GM23248 (cell line): ENCODE results near the gene MTCH1.

Experiments
- EZH2 ChIP-seq: fragments of 200-600 bp; sonication (generic); IDR thresholded peaks from 2 replicates; pipeline ENCODE4 v1.6.1; 2018; ENCODE audit warnings: antibody characterized with exemption, mild to moderate bottlenecking; ENCODE audit not compliant: insufficient read depth, poor library complexity, severe bottlenecking
- EZH2phosphoT487 ChIP-seq: fragments of 200-600 bp; sonication (generic); IDR thresholded peaks from 2 replicates; pipeline ENCODE4 v1.6.1; 2018; ENCODE audit warnings: antibody characterized with exemption, moderate library complexity, mild to moderate bottlenecking, low read depth; ENCODE audit not compliant: insufficient read depth

GRCh38 chr6:36983538-36983937 lies 2.5 kb downstream of the MTCH1 start:
- no peak for TF ChIP-seq EZH2
- no peak for TF ChIP-seq EZH2phosphoT487
